GM19463 (cell line): ENCODE measurements around the gene PRRT1B.

Experiments
- ATAC-seq: cut with Tn5 transposase; IDR thresholded peaks from one replicate; pipeline ENCODE4 v1.9.1; 2021; ENCODE audit warnings: mild to moderate bottlenecking, moderate library complexity; ENCODE audit not compliant: unreplicated experiment

The PRRT1B gene

GRCh38 chr9:131522257-131523085 lies 22.9 kb upstream of the PRRT1B start:
- ATAC-seq = no peak

- no peak for ATAC-seq
Measured at GRCh38 chr9:131523086-131523388, 22.3 kb upstream of the PRRT1B start.

GRCh38 chr9:131523451-131524435 lies 21.6 kb upstream of the PRRT1B start:
- no peak for ATAC-seq

- ATAC-seq = no peak
Measured at GRCh38 chr9:131524665-131525315, 20.5 kb upstream of the PRRT1B start.

GRCh38 chr9:131525643-131526565 lies 19.4 kb upstream of the PRRT1B start:
- ATAC-seq = no peak

- ATAC-seq = no peak
Measured at GRCh38 chr9:131528186-131528585, 17.1 kb upstream of the PRRT1B start.

GRCh38 chr9:131528886-131529505 lies 16.3 kb upstream of the PRRT1B start:
- ATAC-seq = no peak

- no peak for ATAC-seq
Measured at GRCh38 chr9:131529597-131530545, 15.5 kb upstream of the PRRT1B start.

GRCh38 chr9:131530546-131530919 lies 14.8 kb upstream of the PRRT1B start:
- peak; percentile 32 for ATAC-seq

- ATAC-seq = peak; percentile 89
Measured at GRCh38 chr9:131530920-131531832, 14.1 kb upstream of the PRRT1B start, which contains the start of gene UCK1. Gene UCK1 (minus strand): TSS chr9:131531263. CDS start chr9:131531174, 89 bp downstream.

- ATAC-seq = no peak
Measured at GRCh38 chr9:131534721-131535237, 10.5 kb upstream of the PRRT1B start.

- no peak for ATAC-seq
Measured at GRCh38 chr9:131537946-131538345, 7.4 kb upstream of the PRRT1B start.

- no peak for ATAC-seq
Measured at GRCh38 chr9:131539223-131539923, 6.0 kb upstream of the PRRT1B start.

GRCh38 chr9:131543141-131543540 lies 2.2 kb upstream of the PRRT1B start:
- ATAC-seq = no peak

GRCh38 chr9:131545786-131546335 lies 538 bp downstream of the PRRT1B start:
- no peak for ATAC-seq

GRCh38 chr9:131546336-131547084 lies 1.2 kb downstream of the PRRT1B start:
- no peak for ATAC-seq
